Stomach (tissue), 9 donors: Measurements from ENCODE around the gene ZFP28. TPM values are rescaled to one million over a fixed set of nuclear protein-coding genes. Genes with fewer than 3 reads are reported as not detected.

Experiments used
- DNase-seq, 2 donors: peaks; one replicate each; pipeline versions ENCODE4 v3.0.0 to v3.0.0-alpha.2; 2013 to 2019
- H3K27ac ChIP-seq, 5 donors: fragments of 200-600 bp in 4 of 5; sonication (generic) in 4 of 5; one replicate each; pipeline ENCODE4 v1.5.1; 2013 to 2019; ENCODE audit warnings: mild to moderate bottlenecking in 1 of 5, moderate library complexity in 1 of 5
- H3K27me3 ChIP-seq, 3 donors: fragments of 200-600 bp; sonication (generic); one replicate each; pipeline ENCODE4 v1.5.1; 2017 to 2019; ENCODE audit warnings: mixed run types in 1 of 3
- H3K36me3 ChIP-seq, 4 donors: fragments of 200-600 bp; sonication (generic); 1 replicate in 3 of 4; 2 replicates in 1 of 4; pipeline ENCODE4 v1.5.1; 2016 to 2019
- H3K4me1 ChIP-seq, 4 donors: fragments of 200-600 bp; sonication (generic); one replicate each; pipeline ENCODE4 v1.5.1; 2016 to 2019
- H3K4me3 ChIP-seq, 4 donors: fragments of 200-600 bp; sonication (generic) in 3 of 4; one replicate each; pipeline ENCODE4 v1.5.1; 2016 to 2019; ENCODE audit warnings: mild to moderate bottlenecking in 1 of 4
- H3K9me3 ChIP-seq, 4 donors: fragments of 200-600 bp; sonication (generic); one replicate each; pipeline ENCODE4 v1.5.1; 2016 to 2019
- CTCF ChIP-seq, 7 experiments: fragments of 450-650 bp in 4 of 7; fragments of 200-600 bp in 3 of 7; sonication (generic) in 3 of 7; IDR thresholded peaks; one replicate each; pipeline ENCODE4 v1.5.1; 2016 to 2019; ENCODE audit warnings: antibody characterized with exemption in 7 of 7, control low read depth in 2 of 7, mild to moderate bottlenecking in 1 of 7
- EP300 ChIP-seq: sonication (generic); formaldehyde crosslinking; IDR thresholded peaks from one replicate; pipeline ENCODE4 v1.6.1; 2017; ENCODE audit warnings: antibody characterized with exemption
- POLR2A ChIP-seq, 4 donors: fragments of 450-650 bp; IDR thresholded peaks; one replicate each; pipeline ENCODE4 v1.6.1; 2016; ENCODE audit warnings: antibody characterized with exemption in 4 of 4, control low read depth in 2 of 4, mild to moderate bottlenecking in 1 of 4, moderate library complexity in 1 of 4
- POLR2AphosphoS5 ChIP-seq, 3 donors: sonication (generic); formaldehyde crosslinking; IDR thresholded peaks; one replicate each; pipeline ENCODE4 v1.6.1; 2016; ENCODE audit warnings: antibody characterized with exemption in 3 of 3
- WGBS, 5 donors: extraction: QIAGEN DNeasy Blood & Tissue Kit in 3 of 5; methylation state at CpG; one replicate each; pipeline versions ENCODE4 v1.1.5 to v1.1.7; 2013 to 2018; 5-methylcytosine and 5-hydroxymethylcytosine counted together
- intact Hi-C: fragments of 100-400 bp; cut with DNase I; formaldehyde crosslinking; loops from one replicate; pipeline ENCODE4 v1.15.1; 2023; ENCODE audit warnings: low total_unique reads
- polyA plus RNA-seq, 3 donors: library from polyadenylated mRNA; stranded (reverse); fragments of 200-250 nt; gene quantifications; one replicate each; pipeline ENCODE4 v1.2.3, GENCODE V29; 2013
- total RNA-seq, 5 donors: library from RNA; depleted of rRNA; stranded (reverse); fragments of >200 nt; gene quantifications; one replicate each; pipeline versions ENCODE4 v1.1.0 to v1.2.3, GENCODE V29; 2014 to 2016
- donor health status: healthy with polysubstance abuse.
- donor health status: Bipolar disorder and iron deficiency.
- donor health status: healthy.

The ZFP28 gene
- total and polyA plus RNA-seq, 8 donors = 1.6 to 83.4 (median 5.5) TPM

GRCh38 chr19:56508290-56508778 is 30.4 kb upstream of the ZFP28 start:
- WGBS, 5 donors = 2 to 8% (median 5%) methylated on average over 17 of the region's 17 CpGs
- H3K4me1 ChIP-seq = peaks cover 7 to 16% (median 14%) of the 10 kb centered on the region in 4 donors
- peaks cover 0 to 72% (median 35%) of the 10 kb centered on the region in 4 donors for H3K9me3 ChIP-seq
- peak overlapping the region; percentile 57 to 76 (median 68) for H3K4me3 ChIP-seq
- intact Hi-C loops = no loop called here
- no peak for TF ChIP-seq POLR2A (IDR thresholded peaks at IDR 0.05)
- TF ChIP-seq EP300 = no peak
- TF ChIP-seq CTCF (IDR thresholded peaks at IDR 0.05) = no peak
- no peak for TF ChIP-seq POLR2AphosphoS5 (IDR thresholded peaks at IDR 0.05)
- no peaks in the 10 kb centered on the region for H3K27me3 ChIP-seq
- DNase-seq = no peak
- peaks cover 0 to 23% (median 16%) of the 10 kb centered on the region in 4 donors for H3K36me3 ChIP-seq
- H3K27ac ChIP-seq = peak overlapping the region; percentile 90 to 97 (median 95)

GRCh38 chr19:56525214-56525860 is 13.4 kb upstream of the ZFP28 start:
- 84 to 96% (median 85%) methylated on average over 4 of the region's 4 CpGs for WGBS, 5 donors
- no peak for TF ChIP-seq POLR2A (IDR thresholded peaks at IDR 0.05)
- TF ChIP-seq POLR2AphosphoS5 (IDR thresholded peaks at IDR 0.05) = no peak
- no peak for TF ChIP-seq CTCF (IDR thresholded peaks at IDR 0.05)
- no peak for TF ChIP-seq EP300
- peaks cover 61 to 100% (median 99%) of the 10 kb centered on the region in 4 donors for H3K9me3 ChIP-seq
- H3K4me1 ChIP-seq = no peaks in the 10 kb centered on the region
- no peak for DNase-seq
- no peak overlapping the region for H3K27ac ChIP-seq
- H3K36me3 ChIP-seq = peaks cover 9 to 70% (median 49%) of the 10 kb centered on the region in 4 donors
- H3K4me3 ChIP-seq = no peak overlapping the region
- intact Hi-C loops = no loop called here
- H3K27me3 ChIP-seq = no peaks in the 10 kb centered on the region

GRCh38 chr19:56537442-56537841 is 1.3 kb upstream of the ZFP28 start:
- peak overlapping the region in 2 of 4 donors; percentile 63 to 83 for H3K4me3 ChIP-seq
- H3K36me3 ChIP-seq = peaks cover 5 to 30% (median 23%) of the 10 kb centered on the region in 4 donors
- WGBS, 5 donors = 91 to 99% (median 95%) methylated on average over 3 of the region's 3 CpGs
- peak overlapping the region in 1 of 5 donors; percentile 92 for H3K27ac ChIP-seq
- DNase-seq = no peak
- peaks cover 16 to 24% (median 20%) of the 10 kb centered on the region in 4 donors for H3K4me1 ChIP-seq
- peaks cover 18 to 92% (median 65%) of the 10 kb centered on the region in 4 donors for H3K9me3 ChIP-seq
- TF ChIP-seq POLR2AphosphoS5 (IDR thresholded peaks at IDR 0.05) (no peak), CTCF (IDR thresholded peaks at IDR 0.05) (no peak), EP300 (no peak), POLR2A (IDR thresholded peaks at IDR 0.05) (no peak)
- intact Hi-C loops = no loop called here
- no peaks in the 10 kb centered on the region for H3K27me3 ChIP-seq

- H3K27ac ChIP-seq = peak overlapping the region; percentile 85 to 99 (median 94)
- H3K27me3 ChIP-seq = no peaks in the 10 kb centered on the region
- peak; percentile 88 to 97 for DNase-seq
- peaks cover 16 to 24% (median 20%) of the 10 kb centered on the region in 4 donors for H3K4me1 ChIP-seq
- TF ChIP-seq CTCF (IDR thresholded peaks at IDR 0.05) (peak in 1 of 7 experiments; percentile 36), POLR2AphosphoS5 (IDR thresholded peaks at IDR 0.05) (peak; percentile 4 to 38 (median 36)), POLR2A (IDR thresholded peaks at IDR 0.05) (no peak), EP300 (no peak)
- peak overlapping the region; percentile 63 to 83 (median 75) for H3K4me3 ChIP-seq
- peaks cover 17 to 90% (median 60%) of the 10 kb centered on the region in 4 donors for H3K9me3 ChIP-seq
- peaks cover 5 to 38% (median 26%) of the 10 kb centered on the region in 4 donors for H3K36me3 ChIP-seq
- WGBS, 5 donors = 0 to 9% (median 1%) methylated on average over 2 to 46 of the region's 46 CpGs
- intact Hi-C loops = no loop called here
Observed at GRCh38 chr19:56538254-56538760, 441 bp upstream of the ZFP28 start.
